ENCODE data around the gene BMPR1B. TPM values are rescaled to one million over a fixed set of nuclear protein-coding genes. Genes with fewer than 3 reads are reported as not detected.

Gene BMPR1B
- total and polyA plus RNA-seq, 2 of the 8 experiments (the other 6 are each of a cell fraction or from before 2014, with no cell fraction given): 0.14 to 1.1 TPM

DNA sequence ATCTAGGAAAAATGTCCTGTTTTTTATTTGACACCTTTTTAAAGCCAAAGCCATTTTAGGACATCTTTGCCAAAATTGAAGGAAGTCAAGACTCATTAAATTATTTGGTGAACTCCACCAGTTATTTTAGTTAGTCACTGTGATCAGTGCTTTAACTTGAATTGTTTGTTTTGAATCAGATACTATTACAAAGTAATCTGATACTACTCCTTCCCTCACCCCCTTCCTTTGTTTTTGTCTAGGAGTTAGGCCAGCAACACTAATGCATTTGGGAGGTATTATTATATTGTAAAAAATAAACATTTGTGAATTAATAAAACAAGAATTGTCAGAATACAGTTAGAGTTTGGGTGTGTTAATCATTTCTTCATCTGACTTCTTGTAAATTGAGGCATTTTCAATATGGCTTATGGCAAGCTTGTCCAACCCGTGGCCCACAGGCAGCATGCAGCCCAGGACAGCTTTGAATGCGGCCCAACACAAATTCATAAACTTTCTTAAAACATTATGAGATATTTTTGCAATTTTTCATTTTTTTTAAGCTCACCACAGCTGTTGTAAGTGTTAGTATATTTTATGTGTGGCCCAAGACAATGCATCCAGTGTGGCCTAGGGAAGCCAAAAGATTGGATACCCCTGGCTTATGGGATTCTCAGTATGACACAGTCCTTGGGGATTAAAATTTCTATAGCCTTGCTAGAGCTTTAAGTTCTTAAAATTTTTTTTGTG is 182.2 kb downstream of the BMPR1B start:
- H3K14ac ChIP-seq (ENCODE audit: insufficient read length): no peak overlapping the region
- no peaks in the 10 kb centered on the region for H3K23me2 ChIP-seq (ENCODE audit: low read depth, low read length)
- 79% methylated on average over 2 of the region's 2 CpGs; no CpG with 5 or more reads in 1 of the 2 experiments for WGBS, 2 experiments (ENCODE audit: extremely low coverage in 1 of 2, insufficient coverage in 1 of 2, insufficient read length in 1 of 2, insufficient replicate concordance in 2 of 2, low coverage in 1 of 2, low lambda C conversion rate in 2 of 2, missing lambda C conversion rate in 1 of 2)

More for the DNA sequence above, 182.2 kb downstream of the BMPR1B start:
- Histone ChIP-seq H2AFZ (ENCODE audit: low read length) (no peak overlapping the region), H3K4me1 (replicated peaks in 1 of 4; ENCODE audit: control insufficient read depth in 3 of 4, insufficient read depth in 4 of 4, low read length in 3 of 4) (no peaks in the 10 kb centered on the region; a peak in 1 of 7 replicates), H4K5ac (ENCODE audit: insufficient read length, low read depth, low read length) (no peak overlapping the region), H3K56ac (replicated peaks; ENCODE audit: insufficient read length, low read depth, low read length) (no peak overlapping the region), H2BK5ac (ENCODE audit: low read depth, low read length) (no peak overlapping the region), H4K91ac (replicated peaks; ENCODE audit: insufficient read length, low read length) (no peak overlapping the region), H3K79me1 (ENCODE audit: low read depth, low read length) (no peaks in the 10 kb centered on the region), H3K79me2 (ENCODE audit: control insufficient read depth in 1 of 2, insufficient read depth in 2 of 2, low read length in 2 of 2) (no peaks in the 10 kb centered on the region), H3K27me3 (replicated peaks in 1 of 4; ENCODE audit: control insufficient read depth in 3 of 4, extremely low read depth in 1 of 4, insufficient read depth in 3 of 4, low read length in 3 of 4) (no peaks in the 10 kb centered on the region), H3K18ac (ENCODE audit: extremely low read depth, low read length) (no peak overlapping the region), H3K9me3 (ENCODE audit: insufficient read depth in 2 of 2, low read depth in 1 of 2, low read length in 1 of 2) (no peaks in the 10 kb centered on the region), H2BK15ac (ENCODE audit: low read length) (no peak overlapping the region), H4K8ac (ENCODE audit: extremely low read depth, insufficient read depth, low read length) (no peak overlapping the region), H3K4me2 (ENCODE audit: insufficient read depth in 1 of 2, low read depth in 2 of 2, low read length in 2 of 2) (no peak overlapping the region), H2BK12ac (ENCODE audit: low read depth, low read length) (no peak overlapping the region), H3K27ac (ENCODE audit: low read depth, low read length) (no peak overlapping the region), H2AK5ac (ENCODE audit: low read depth, low read length) (no peak overlapping the region), H4K20me1 (replicated peaks in 1 of 2; ENCODE audit: control insufficient read depth in 1 of 2, insufficient read depth in 2 of 2, low read length in 2 of 2) (no peaks in the 10 kb centered on the region), H2BK20ac (ENCODE audit: low read length) (no peak overlapping the region), H3K23ac (ENCODE audit: insufficient read length) (no peak overlapping the region), H3K4ac (replicated peaks; ENCODE audit: insufficient read length, low read depth, low read length) (no peak overlapping the region), H3K9ac (replicated peaks in 1 of 4; ENCODE audit: extremely low read depth in 1 of 4, low read depth in 3 of 4, low read length in 3 of 4) (no peak overlapping the region), H2BK120ac (replicated peaks; ENCODE audit: low read depth, low read length) (no peak overlapping the region), H3K36me3 (ENCODE audit: control insufficient read depth in 2 of 4, insufficient read depth in 4 of 4, low read length in 3 of 4) (no peaks in the 10 kb centered on the region), H3K4me3 (ENCODE audit: extremely low read depth in 1 of 4, insufficient read depth in 2 of 4, low read depth in 3 of 4, low read length in 4 of 4) (no peak overlapping the region)
- no peak for FAIRE-seq
- ChIA-PET CTCF (ENCODE audit: partially characterized antibody) (interaction anchor here (0.9 to 3.3 kb wide), 2 partner anchors 8 to 17 kb away, joined by 3 to 16 read pairs; no protein-coding TSS in a partner anchor), POLR2A (ENCODE audit: partially characterized antibody) (no interaction called here)
- TF ChIP-seq KDM5A (IDR thresholded peaks at IDR 0.05; ENCODE audit: low read length) (no peak), TAF1 (IDR thresholded peaks at IDR 0.05; ENCODE audit: low read depth, low read length) (no peak), FOSL1 (IDR thresholded peaks at IDR 0.05; ENCODE audit: insufficient read depth, low read depth, low read length) (no peak), PHF8 (conservative IDR thresholded peaks at IDR 0.05; ENCODE audit: low read depth, low read length) (no peak), RXRA (IDR thresholded peaks at IDR 0.05; ENCODE audit: insufficient read depth, low read depth, low read length) (no peak), BCL11A (IDR thresholded peaks at IDR 0.05; ENCODE audit: low read depth in 2 of 2, low read length in 2 of 2) (no peak), EP300 (IDR thresholded peaks at IDR 0.05; ENCODE audit: borderline replicate concordance in 1 of 2, low read depth in 2 of 2, low read length in 2 of 2) (no peak), SP1 (IDR thresholded peaks at IDR 0.05; ENCODE audit: low read depth, low read length) (no peak), SP2 (IDR thresholded peaks at IDR 0.05; ENCODE audit: low read length) (no peak), JUN (IDR thresholded peaks at IDR 0.05; ENCODE audit: low read depth, low read length) (no peak)
- TF ChIP-seq, protein P1, sequence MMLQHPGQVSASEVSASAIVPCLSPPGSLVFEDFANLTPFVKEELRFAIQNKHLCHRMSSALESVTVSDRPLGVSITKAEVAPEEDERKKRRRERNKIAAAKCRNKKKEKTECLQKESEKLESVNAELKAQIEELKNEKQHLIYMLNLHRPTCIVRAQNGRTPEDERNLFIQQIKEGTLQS (IDR thresholded peaks at IDR 0.05; ENCODE audit: insufficient read depth, low read depth, low read length): no peak
- no peak for DNase-seq (ENCODE audit: low read depth in 1 of 2, low spot score in 2 of 2)

All from H1 (cell line).